Measurements from ENCODE around the gene DHX30.

DNA sequence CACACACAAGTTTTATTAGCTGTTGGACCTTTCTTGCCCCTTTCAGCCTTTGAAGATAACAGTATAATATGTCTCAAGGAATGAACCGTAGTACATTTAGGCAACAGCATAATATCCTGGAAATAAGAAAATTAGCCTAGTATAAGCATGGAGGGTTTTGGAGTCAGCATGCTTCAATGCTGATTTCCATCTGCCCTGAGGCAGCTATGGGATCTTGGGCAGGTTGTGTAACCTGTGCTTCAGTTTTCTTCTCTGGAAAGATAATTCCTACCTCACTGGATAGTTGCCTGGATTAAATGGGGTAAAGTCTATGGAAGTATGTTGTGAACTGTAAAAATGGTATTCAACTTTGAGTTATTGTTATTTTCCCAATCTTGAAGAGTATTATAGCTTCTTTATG is 1.6 kb downstream of the DHX30 start:
- TF ChIP-seq, protein P1, sequence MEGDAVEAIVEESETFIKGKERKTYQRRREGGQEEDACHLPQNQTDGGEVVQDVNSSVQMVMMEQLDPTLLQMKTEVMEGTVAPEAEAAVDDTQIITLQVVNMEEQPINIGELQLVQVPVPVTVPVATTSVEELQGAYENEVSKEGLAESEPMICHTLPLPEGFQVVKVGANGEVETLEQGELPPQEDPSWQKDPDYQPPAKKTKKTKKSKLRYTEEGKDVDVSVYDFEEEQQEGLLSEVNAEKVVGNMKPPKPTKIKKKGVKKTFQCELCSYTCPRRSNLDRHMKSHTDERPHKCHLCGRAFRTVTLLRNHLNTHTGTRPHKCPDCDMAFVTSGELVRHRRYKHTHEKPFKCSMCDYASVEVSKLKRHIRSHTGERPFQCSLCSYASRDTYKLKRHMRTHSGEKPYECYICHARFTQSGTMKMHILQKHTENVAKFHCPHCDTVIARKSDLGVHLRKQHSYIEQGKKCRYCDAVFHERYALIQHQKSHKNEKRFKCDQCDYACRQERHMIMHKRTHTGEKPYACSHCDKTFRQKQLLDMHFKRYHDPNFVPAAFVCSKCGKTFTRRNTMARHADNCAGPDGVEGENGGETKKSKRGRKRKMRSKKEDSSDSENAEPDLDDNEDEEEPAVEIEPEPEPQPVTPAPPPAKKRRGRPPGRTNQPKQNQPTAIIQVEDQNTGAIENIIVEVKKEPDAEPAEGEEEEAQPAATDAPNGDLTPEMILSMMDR (IDR thresholded peaks at IDR 0.05 in 4 of 5, conservative IDR thresholded peaks at IDR 0.05 in 1 of 5): no peak
- no peak for TF ChIP-seq POLR2A (IDR thresholded peaks at IDR 0.05)
